Measurements from ENCODE around the gene ELMO3.
A peak's percentile ranks its signal among the peaks of the same experiment; 100 is the strongest.

Gene ELMO3

DNA sequence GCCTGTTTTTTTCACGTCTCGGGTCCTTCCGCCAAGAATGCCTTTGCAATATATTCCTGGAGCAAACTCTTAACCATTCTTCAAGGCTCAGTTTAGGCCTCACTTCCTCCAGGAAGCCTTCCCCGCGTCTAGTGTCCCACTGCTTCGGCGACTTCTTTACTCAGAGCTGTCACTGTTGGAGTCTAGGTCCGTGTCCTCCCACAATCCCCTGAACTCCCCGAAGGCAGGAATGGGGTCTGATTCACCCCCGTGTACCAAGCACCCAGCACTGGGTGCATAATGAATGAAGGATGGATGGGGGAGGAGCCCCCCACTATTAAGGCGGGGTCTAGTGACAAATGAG, 15.7 kb upstream of the ELMO3 start:
- DNase-seq (ENCODE audit: low read depth), result no peak

DNA sequence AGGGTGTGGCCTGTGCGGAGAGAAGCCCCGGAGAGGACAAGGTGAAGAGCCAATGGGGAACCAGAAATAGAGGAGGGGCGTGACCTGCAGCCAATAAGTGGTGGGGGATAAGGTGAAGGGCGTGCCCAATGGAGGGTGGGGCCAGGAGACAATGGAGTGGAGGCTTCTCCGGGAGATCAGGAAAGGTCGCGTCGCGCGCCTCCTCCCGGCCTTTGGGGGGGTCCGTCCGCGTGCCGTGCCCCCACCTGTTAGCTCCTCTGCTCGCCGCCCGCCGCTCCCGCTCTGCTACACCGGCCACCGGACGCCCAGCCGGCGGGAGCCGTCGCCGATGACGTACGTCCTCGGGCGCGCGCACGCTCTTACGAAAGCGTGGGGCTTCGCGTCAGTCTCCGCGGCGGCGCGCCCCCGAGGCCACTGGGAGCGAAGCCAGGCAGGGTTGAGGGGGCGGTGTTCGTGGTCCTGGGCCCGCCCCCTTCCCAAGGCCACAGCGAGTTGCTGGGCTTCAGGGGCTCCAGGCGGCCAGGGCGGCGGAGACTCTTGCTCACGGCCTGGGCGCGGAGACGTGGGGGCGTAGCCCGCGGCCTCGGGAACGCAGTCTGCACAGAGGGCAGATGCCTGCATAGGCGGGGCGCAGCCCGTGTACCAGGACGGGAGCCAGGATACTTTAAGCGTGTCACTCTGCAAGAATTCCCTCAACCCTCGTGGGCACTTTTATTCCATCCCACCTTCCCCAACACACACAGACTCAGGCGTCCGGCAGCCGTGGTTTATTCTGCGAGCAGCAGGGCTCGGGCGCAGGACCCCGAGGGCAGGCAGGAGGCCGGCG, 15.1 kb upstream of the ELMO3 start, which contains the start of gene MATCAP1:
TSS of gene MATCAP1 (minus strand) at position 337 of the 826 bp plus-strand sequence. CDS start 3,353 bp downstream, outside the sequence.
- peak; percentile 88 for DNase-seq (ENCODE audit: low read depth)

DNA sequence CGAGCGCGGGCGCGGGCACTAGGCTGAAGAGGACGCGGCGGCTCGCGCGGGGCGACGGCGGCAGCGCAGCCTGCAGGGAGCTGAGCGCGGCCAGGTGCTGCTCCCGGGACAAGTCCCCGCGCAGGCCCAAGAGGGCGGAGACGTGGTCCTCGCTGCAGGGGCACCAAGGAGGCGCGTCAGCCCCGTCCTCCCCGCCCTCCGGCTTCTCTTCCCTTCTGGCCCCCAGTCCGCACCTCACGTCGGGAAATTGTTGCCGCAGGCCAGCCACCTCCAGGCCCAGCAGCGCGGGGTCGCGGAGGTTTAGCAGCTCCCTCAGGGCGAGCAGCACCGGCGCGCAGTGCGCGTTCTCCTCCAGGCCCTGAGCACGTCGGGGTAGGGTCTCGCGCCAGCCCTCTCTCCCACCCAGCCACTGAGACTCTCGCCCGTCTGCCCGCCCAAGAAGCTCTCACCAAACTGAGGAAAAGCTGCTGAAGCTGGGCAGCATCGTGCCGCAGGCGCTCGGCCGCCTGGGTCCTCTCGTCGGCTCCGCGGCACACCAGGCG, 14.4 kb upstream of the ELMO3 start:
- no peak for DNase-seq (ENCODE audit: low read depth)

DNA sequence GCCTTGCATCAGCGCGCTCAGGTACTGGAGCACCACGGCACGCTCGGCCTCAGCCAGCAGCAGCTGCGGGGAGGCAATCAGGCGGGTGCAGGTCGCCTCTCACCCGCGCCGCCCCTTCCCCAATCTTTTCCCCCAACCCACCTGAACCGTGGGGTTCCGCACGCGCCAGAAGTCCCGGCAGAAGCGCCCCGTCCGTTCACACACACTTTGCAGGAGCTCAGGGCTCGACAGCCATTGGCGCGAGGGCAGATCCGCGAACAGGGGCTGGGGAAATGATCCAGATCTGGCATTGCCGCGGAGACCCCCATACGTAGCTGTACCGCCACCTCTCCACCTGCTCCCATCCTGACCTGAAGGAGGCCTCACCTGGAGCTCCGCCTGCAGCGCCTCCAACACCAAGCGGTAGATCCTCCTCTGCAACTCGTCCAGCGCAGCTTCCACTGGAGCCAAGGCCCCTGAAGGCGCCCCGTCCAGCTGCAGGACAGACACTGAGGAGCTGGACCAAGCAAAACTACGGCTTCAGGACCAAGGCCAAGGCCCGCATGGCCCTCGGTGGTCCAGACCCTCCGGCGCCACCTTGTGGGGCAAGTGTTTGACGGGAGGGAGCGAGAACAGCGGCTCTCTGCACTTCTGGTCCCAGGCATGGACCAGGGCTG, 13.8 kb upstream of the ELMO3 start:
- peak; percentile 78 for DNase-seq (ENCODE audit: low read depth)

DNA sequence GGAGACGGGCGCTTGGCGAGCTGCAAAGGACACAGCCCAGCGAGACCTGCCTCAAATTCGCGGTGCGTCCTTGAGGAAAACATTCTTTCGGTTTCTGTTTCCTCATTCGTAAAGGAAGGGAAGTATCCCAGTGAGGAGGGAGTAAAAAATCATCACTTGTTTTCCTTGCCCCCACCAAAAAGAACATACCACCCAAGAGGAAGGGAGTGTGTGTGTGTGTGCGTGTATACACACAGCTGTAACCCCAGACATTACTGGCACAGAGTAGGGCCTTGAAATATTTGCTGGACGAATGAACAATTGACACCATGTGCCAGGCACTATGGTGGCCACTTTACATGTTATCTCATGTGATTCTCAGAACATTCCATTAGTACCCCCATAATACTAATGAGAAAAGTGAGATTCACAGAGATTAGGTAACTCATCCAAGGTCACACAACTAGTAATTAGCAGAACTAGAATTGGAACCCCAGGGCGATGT, 13.2 kb upstream of the ELMO3 start:
- no peak for DNase-seq (ENCODE audit: low read depth)

DNA sequence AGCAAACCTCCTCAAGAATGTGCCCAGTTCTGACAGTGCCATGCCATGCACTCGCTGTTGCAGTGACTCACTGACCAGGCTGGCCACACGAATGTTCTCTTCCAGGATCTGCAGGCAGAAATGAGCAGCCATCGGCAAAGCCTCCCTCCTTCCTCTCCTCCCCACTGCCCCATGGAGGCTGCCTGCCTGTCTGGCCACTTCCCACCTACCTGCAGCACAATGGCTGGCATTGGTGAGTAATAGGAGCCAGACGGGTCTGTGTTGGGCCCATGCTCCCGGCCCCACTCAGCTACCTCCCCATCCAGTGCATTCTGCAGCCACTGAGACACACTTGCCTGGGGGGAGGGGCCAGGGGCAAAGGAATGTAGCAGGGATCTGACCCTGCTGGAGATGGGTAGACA, 12.4 kb upstream of the ELMO3 start:
- no peak for DNase-seq (ENCODE audit: low read depth)

DNA sequence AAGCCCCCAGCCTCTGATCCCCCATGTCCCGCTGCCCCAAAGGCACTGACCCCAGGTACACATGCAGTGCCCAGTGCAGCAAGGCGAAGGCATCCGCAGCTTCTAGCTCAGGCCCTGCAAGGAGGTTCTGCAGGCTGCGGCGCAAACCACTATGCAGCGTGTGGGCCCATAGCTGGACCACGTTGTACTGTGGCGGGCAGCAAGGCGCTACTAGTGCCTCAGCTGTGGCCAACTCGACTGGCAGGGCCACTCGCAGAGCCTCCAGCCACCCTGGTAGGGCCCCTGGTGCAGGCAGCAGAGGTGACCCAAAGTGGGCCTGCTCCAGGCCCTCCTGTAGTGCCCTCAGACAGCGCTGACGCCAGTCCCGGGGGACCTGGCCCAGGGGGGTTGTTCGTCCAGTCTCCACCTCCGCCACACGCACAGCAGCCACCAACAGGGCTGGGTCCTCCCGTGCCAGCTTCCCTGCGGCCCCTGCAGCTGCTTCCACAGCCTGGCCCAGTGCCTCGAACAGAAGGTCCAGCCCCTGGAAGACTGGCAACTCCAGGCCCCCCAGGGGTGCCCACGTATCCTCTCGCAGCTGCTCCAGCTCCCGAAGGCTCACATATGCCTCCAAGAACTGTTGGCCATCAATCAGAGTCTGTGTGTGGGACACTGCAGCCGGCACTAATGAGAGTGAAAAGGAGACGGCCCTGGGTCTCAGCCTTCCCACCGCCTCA, 11.6 kb upstream of the ELMO3 start:
- DNase-seq (ENCODE audit: low read depth), result no peak

DNA sequence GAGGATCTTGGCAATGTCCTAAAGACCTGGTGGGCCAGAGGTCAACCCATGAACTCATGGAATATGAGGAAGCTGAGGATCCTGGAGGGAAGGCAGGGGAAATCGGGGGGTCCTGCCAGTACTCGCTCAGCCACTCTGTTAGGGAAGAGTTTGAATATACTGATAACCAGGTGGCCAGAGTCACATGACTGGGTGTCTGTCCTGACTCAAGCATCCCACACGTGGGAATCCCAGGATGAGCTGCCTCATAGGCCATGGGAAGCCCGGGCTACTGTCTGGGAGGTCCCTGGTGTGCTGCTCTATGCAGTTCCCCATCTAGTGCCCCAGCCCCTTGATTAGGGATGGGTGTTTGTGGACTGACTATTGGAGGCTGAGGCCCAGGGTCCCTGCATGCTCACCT, 10.6 kb upstream of the ELMO3 start:
- no peak for DNase-seq (ENCODE audit: low read depth)

DNA sequence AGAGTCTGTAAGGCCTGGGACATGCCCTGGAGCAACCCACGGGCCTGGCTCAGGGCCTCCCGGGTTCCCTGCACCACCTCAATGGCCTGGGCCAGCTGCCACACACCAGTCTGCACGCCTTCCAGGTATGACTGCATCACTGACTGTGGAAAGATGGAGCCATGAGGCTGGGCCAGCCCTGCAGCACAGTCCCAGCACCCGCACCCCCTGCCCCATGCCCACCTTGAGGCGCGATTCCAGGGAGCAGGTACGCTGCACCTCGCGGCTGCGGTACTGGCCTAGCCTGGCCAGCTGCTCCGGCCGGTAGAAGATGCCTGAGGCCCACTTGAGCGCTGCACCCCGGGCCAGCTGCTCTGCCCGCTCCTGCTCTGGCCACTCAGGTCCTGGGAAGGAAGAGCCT, 10.1 kb upstream of the ELMO3 start:
- no peak for DNase-seq (ENCODE audit: low read depth)

DNA sequence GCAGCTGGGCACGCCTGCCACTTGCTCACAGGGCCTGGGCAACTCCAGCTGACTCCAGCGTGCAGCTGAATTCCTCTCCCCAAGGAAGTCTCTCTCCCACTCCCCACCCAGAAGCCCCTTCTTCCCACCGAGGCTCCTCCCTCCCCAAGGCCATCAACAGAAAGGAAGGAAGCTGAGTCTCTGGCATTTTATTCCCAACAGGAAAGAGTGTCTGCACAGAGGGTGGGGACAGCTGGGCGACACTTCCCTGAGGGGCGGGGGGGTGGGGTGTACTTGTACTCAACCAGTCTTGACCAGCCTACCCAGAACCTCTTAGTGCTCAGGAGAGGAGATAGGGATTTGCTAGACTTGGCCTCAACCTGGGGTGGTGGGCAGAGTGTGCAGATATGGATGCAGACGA, 8.9 kb upstream of the ELMO3 start, which contains the start of gene EXOC3L1:
TSS of gene EXOC3L1 (minus strand) at position 96 of the 400 bp plus-strand sequence. CDS start 460 bp downstream, outside the sequence.
- no peak for DNase-seq (ENCODE audit: low read depth)

DNA sequence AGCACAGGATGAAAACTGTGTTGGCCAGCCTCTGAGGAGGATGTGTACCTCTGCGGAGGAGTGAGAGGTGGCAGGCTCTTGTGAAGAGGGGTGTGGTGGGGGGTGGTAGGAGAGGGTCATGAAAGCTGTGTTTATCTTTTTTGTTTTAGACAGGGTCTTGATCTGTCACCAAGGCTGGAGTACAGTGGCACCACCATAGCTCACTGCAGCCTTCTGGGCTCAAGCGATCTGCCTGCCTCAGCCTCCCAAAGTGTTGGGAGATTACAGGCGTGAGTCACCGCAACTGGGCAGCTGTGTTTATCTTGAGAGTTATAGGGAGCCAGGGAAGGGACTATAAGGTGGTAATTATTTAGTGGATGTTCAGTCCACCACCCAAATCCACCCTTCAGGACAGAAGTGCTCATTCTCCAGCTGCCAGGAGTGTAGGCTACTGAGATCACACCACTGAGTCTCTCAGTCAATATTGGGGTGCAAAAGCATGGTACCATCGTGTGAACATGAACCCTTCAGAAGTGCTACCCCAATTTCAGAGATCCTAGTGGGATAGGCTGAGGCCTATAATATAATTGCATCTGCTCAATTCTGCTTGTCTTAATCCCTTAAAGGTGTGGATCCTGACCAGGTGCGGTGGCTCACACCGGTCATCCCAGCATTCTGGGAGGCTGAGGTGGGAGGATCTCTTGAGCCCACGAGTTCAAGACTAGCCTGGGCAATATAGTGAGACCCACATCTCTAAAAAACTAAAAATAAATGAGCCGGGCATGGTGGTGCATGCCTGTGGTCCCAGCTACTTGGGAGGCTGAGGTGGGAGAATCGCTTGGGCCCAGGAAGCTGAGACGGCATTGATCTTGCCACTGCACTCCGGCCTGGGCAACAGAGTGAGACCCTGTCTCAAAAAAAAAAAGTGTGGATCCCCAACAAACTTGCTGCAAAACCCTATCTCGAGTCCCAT, 8.2 kb upstream of the ELMO3 start:
- no peak for DNase-seq (ENCODE audit: low read depth)

DNA sequence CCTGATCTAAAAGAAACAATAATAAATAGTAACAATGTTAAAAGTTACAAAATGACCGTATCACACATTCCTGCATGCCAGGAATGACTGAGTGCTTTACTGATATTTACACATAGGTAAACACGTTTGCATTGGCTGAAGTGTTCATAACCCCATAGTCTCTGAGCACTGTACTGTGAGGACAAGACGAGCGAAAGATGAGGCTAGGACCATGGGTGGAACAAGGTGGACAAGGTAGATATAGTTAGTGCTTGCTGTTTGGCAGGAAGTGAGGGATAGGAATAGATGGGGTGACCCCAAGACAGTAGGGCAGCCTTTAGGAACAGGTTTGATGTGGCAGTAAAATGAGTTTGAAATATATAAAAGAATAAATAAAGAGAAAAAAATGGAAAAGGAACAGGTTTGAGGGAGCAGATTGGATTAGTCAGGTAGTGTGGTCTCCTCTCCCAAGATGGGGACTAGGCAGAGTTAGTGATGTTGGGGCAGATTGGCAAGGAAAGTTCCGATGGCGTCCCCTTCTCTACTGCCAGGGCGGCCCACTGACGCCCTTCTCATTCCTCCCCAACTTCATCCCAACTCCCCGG, 7.4 kb upstream of the ELMO3 start:
- no peak for DNase-seq (ENCODE audit: low read depth)

DNA sequence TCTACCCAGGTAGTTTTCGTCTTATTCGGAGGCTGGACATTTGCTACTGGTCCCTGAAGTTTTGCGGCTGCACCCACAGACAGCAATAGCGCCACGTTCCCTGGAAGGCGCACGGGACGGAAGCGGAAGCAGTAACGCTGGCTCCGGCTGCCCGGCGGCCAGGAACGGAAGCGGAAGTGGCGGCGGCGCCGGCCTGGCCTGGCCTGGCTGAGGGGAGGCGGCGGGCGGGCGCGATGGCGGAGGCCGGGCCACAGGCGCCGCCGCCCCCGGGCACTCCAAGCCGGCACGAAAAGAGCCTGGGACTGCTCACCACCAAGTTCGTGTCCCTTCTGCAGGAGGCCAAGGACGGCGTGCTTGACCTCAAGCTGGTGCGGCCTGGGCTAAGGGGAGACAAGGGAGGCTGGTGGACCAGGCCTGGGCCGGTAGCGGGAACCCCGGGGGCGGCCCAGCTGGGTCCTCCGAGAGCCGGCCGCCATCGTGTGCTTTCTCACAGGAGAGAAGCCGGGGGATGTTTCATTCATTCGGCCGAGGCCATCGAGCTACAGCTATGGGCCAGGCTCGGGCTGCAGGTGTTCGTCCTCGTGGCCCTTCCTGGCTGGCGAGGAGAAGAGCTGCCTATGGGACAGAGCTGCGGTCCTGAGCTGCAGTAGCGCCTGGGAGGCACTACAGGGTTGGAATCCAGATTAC, 6.8 kb upstream of the ELMO3 start, which contains the start of gene E2F4:
TSS of gene E2F4 (plus strand) at position 161 of the 687 bp plus-strand sequence. CDS start at position 234, 73 bp downstream.
- peak; percentile 77 for DNase-seq (ENCODE audit: low read depth)

DNA sequence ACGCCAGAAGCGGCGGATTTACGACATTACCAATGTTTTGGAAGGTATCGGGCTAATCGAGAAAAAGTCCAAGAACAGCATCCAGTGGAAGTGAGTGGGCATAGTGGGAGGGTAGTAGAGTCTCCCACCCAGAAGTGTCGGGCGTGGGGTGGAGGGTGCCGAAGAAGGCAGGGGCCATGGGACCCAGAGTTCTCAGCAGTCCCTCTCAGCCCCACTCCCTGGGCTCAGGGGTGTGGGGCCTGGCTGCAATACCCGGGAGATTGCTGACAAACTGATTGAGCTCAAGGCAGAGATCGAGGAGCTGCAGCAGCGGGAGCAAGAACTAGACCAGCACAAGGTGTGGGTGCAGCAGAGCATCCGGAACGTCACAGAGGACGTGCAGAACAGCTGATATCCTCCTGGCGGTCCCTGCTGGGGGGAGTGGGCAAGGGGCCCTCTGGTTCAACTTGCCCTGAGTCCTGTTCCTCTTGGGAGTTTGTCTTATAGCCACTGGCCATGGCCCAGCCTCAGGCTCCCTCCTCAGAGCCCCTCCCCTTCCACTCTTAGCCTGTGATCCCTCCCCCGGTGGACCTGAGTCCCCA, 6.1 kb upstream of the ELMO3 start:
- DNase-seq (ENCODE audit: low read depth), result no peak

DNA sequence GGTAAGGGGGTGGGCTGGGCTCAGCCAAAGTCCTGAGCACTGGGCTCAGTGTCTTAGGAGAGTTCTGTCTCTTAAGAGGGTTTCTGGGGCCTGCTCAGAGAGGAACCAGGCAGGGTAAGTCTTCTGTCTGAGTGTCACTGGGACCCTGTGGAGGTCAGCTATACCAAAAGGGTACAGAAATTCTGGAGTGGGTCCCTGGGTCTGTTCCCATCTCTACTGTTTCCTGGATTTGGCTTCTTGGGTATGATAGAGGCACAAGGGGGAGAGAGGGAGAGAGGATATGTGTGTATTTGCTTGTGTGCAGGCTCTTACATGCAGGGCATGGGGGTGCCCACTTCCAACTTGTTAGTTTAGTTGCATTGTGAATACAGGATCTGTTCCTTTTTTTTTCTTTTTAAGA, 5.4 kb upstream of the ELMO3 start:
- DNase-seq (ENCODE audit: low read depth), result no peak

DNA sequence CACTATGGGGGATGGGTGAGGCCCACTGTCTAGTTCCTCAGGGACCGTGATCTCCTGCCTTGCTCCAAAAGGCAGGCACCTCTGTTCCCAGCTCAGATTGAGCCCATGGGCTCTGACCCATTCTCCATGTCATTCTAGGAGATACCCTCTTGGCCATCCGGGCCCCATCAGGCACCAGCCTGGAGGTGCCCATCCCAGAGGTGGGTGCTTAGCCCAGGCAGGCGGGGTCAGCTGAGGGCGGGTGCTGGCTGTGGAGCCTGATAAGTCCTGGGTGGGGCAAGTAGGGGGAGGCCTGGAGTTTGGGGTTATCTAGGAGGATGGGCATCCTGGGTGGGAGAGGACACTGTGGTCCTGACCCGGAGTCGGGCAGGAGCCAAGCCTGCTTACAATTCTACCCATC, 4.7 kb upstream of the ELMO3 start:
- DNase-seq (ENCODE audit: low read depth), result no peak

DNA sequence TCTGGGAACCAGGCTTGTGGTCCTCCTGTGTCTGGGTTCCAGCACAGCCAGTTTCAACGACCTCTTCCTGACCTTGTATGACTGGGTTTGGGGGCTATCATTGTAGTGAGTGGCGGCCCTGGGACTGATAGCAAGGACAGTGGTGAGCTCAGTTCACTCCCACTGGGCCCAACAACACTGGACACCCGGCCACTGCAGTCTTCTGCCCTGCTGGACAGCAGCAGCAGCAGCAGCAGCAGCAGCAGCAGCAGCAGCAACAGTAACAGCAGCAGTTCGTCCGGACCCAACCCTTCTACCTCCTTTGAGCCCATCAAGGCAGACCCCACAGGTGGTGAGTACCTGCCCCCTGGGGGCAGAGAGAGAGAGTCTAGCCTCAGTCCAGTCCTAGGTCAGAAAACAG, 3.3 kb upstream of the ELMO3 start:
- no peak for DNase-seq (ENCODE audit: low read depth)

DNA sequence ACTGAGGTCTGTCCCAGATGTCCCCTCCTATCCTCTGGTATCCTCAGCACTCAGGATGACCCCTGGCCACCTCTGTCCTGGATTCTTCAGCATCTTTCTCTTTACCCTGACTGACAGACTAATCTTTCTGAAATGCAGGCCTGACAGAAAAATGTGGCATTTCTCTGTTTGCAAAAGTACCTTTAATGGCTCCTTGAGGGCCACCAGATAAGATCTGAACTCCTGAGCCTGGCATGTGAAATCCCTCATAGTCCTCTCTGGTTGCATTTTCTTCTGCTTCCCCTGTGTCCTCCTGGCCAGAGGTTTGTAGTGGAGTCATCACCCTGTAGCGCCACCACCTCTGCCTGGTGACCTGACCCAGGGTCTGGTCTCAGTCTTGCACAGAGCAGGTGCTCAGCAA, 2.0 kb upstream of the ELMO3 start:
- no peak for DNase-seq (ENCODE audit: low read depth)

DNA sequence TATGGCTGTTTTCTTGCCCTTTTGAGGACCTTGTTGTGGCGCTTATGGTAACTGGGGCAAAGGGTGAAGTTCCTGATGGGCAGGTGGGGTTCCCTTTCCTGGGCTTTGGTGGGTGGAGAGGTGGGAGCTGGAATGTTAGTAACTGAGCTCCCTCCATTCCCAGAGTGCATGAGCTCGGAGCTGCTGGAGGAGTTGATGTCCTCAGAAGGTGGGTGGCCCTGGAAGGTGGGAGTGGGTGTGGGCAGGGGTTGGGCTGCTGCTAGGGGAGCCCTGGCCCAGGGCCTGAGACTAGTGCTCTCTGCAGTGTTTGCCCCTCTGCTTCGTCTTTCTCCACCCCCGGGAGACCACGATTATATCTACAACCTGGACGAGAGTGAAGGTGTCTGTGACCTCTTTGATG, 1.2 kb upstream of the ELMO3 start:
- no peak for DNase-seq (ENCODE audit: low read depth)

DNA sequence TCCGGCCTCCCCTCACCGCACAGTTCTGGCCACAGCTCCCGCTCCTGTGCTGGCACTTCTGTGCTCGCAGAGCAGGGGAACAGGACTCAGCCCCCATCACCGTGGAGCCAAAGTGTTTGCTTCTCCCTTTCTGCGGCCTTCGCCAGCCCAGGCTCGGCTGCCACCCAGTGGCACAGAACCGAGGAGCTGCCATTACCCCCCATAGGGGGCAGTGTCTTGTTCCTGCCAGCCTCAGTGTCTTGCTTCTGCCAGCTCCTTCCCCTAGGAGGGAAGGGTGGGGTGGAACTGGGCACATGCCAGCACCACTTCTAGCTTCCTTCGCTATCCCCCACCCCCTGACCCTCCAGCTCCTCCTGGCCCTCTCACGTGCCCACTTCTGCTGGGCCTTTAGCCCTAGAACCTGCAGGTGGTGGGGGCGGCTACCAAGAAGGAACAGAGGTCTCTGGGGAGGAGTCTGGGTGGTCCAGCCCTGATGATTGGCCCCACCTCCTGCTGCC, 645 bp upstream of the ELMO3 start:
- no peak for DNase-seq (ENCODE audit: low read depth)
